ENCODE measurements around the gene NEAT1.

The NEAT1 gene

GRCh38 chr11:65425971-65426838 lies 3.6 kb downstream of the NEAT1 start:
- Histone ChIP-seq H3K9ac (ENCODE audit: low read length) (peak overlapping the region; percentile 96), H3K4me1 (ENCODE audit: control insufficient read depth, insufficient read depth, low read length) (peaks cover 57% of the 10 kb centered on the region), H3K4me3 (ENCODE audit: low read depth, low read length) (peak overlapping the region; percentile 77), H3K27me3 (ENCODE audit: control insufficient read depth, insufficient read depth, low read length) (no peaks in the 10 kb centered on the region), H3K36me3 (ENCODE audit: control insufficient read depth, insufficient read depth, low read length) (peaks cover 45% of the 10 kb centered on the region; the same call in 1 of the 2 replicates), H3K9me3 (ENCODE audit: control insufficient read depth, insufficient read depth, low read depth, low read length) (no peaks in the 10 kb centered on the region), H3K27ac (ENCODE audit: low read depth, low read length) (no peak overlapping the region)

GRCh38 chr11:65426839-65427690 lies 4.5 kb downstream of the NEAT1 start:
- H3K9ac ChIP-seq (ENCODE audit: low read length) = peak overlapping the region; percentile 96
- peaks cover 45% of the 10 kb centered on the region; the same call in 1 of the 2 replicates for H3K36me3 ChIP-seq (ENCODE audit: control insufficient read depth, insufficient read depth, low read length)
- no peaks in the 10 kb centered on the region for H3K9me3 ChIP-seq (ENCODE audit: control insufficient read depth, insufficient read depth, low read depth, low read length)
- H3K27ac ChIP-seq (ENCODE audit: low read depth, low read length) = no peak overlapping the region
- H3K27me3 ChIP-seq (ENCODE audit: control insufficient read depth, insufficient read depth, low read length) = no peaks in the 10 kb centered on the region
- H3K4me3 ChIP-seq (ENCODE audit: low read depth, low read length) = peak overlapping the region; percentile 77
- peaks cover 50% of the 10 kb centered on the region for H3K4me1 ChIP-seq (ENCODE audit: control insufficient read depth, insufficient read depth, low read length)

- H3K4me1 ChIP-seq (ENCODE audit: control insufficient read depth, insufficient read depth, low read length) = peaks cover 47% of the 10 kb centered on the region
These were observed 5.3 kb downstream of the NEAT1 start for GRCh38 chr11:65427691-65428577.

GRCh38 chr11:65428578-65429067 lies 6.0 kb downstream of the NEAT1 start:
- no peak overlapping the region for H3K9ac ChIP-seq (ENCODE audit: low read length)
- H3K27ac ChIP-seq (ENCODE audit: low read depth, low read length) = no peak overlapping the region
- H3K27me3 ChIP-seq (ENCODE audit: control insufficient read depth, insufficient read depth, low read length) = no peaks in the 10 kb centered on the region
- H3K36me3 ChIP-seq (ENCODE audit: control insufficient read depth, insufficient read depth, low read length) = peaks cover 48% of the 10 kb centered on the region; the same call in 1 of the 2 replicates
- no peaks in the 10 kb centered on the region for H3K9me3 ChIP-seq (ENCODE audit: control insufficient read depth, insufficient read depth, low read depth, low read length)
- H3K4me3 ChIP-seq (ENCODE audit: low read depth, low read length) = peak overlapping the region; percentile 32; the same call in 1 of the 2 replicates
- peaks cover 44% of the 10 kb centered on the region for H3K4me1 ChIP-seq (ENCODE audit: control insufficient read depth, insufficient read depth, low read length)

More at GRCh38 chr11:65427691-65428577, 5.3 kb downstream of the NEAT1 start:
- Histone ChIP-seq H3K27ac (ENCODE audit: low read depth, low read length) (no peak overlapping the region), H3K9ac (ENCODE audit: low read length) (peak overlapping the region; percentile 96), H3K4me3 (ENCODE audit: low read depth, low read length) (peak overlapping the region; percentile 77; the same call in 1 of the 2 replicates), H3K27me3 (ENCODE audit: control insufficient read depth, insufficient read depth, low read length) (no peaks in the 10 kb centered on the region), H3K9me3 (ENCODE audit: control insufficient read depth, insufficient read depth, low read depth, low read length) (no peaks in the 10 kb centered on the region), H3K36me3 (ENCODE audit: control insufficient read depth, insufficient read depth, low read length) (peaks cover 45% of the 10 kb centered on the region; the same call in 1 of the 2 replicates)

GRCh38 chr11:65429068-65429681 lies 6.6 kb downstream of the NEAT1 start:
- H3K27me3 ChIP-seq (ENCODE audit: control insufficient read depth, insufficient read depth, low read length) = no peaks in the 10 kb centered on the region
- H3K36me3 ChIP-seq (ENCODE audit: control insufficient read depth, insufficient read depth, low read length) = peaks cover 46% of the 10 kb centered on the region
- peaks cover 44% of the 10 kb centered on the region for H3K4me1 ChIP-seq (ENCODE audit: control insufficient read depth, insufficient read depth, low read length)
- H3K27ac ChIP-seq (ENCODE audit: low read depth, low read length) = no peak overlapping the region
- H3K9me3 ChIP-seq (ENCODE audit: control insufficient read depth, insufficient read depth, low read depth, low read length) = no peaks in the 10 kb centered on the region
- peak overlapping the region; percentile 32; the same call in 1 of the 2 replicates for H3K4me3 ChIP-seq (ENCODE audit: low read depth, low read length)
- no peak overlapping the region for H3K9ac ChIP-seq (ENCODE audit: low read length)

- H3K27ac ChIP-seq (ENCODE audit: low read depth, low read length) = no peak overlapping the region
- H3K4me1 ChIP-seq (ENCODE audit: control insufficient read depth, insufficient read depth, low read length) = peaks cover 44% of the 10 kb centered on the region
- H3K9me3 ChIP-seq (ENCODE audit: control insufficient read depth, insufficient read depth, low read depth, low read length) = no peaks in the 10 kb centered on the region
- H3K27me3 ChIP-seq (ENCODE audit: control insufficient read depth, insufficient read depth, low read length) = no peaks in the 10 kb centered on the region
- H3K36me3 ChIP-seq (ENCODE audit: control insufficient read depth, insufficient read depth, low read length) = peaks cover 49% of the 10 kb centered on the region
- peak overlapping the region; percentile 27; the same call in 1 of the 2 replicates for H3K4me3 ChIP-seq (ENCODE audit: low read depth, low read length)
- H3K9ac ChIP-seq (ENCODE audit: low read length) = peak overlapping the region; percentile 16
These were observed 7.3 kb downstream of the NEAT1 start for GRCh38 chr11:65429724-65430405.

GRCh38 chr11:65430406-65431217 lies 8.0 kb downstream of the NEAT1 start:
- H3K4me3 ChIP-seq (ENCODE audit: low read depth, low read length) = no peak overlapping the region
- no peak overlapping the region for H3K27ac ChIP-seq (ENCODE audit: low read depth, low read length)
- H3K27me3 ChIP-seq (ENCODE audit: control insufficient read depth, insufficient read depth, low read length) = no peaks in the 10 kb centered on the region
- peaks cover 44% of the 10 kb centered on the region for H3K4me1 ChIP-seq (ENCODE audit: control insufficient read depth, insufficient read depth, low read length)
- peaks cover 54% of the 10 kb centered on the region for H3K36me3 ChIP-seq (ENCODE audit: control insufficient read depth, insufficient read depth, low read length)
- no peaks in the 10 kb centered on the region for H3K9me3 ChIP-seq (ENCODE audit: control insufficient read depth, insufficient read depth, low read depth, low read length)
- H3K9ac ChIP-seq (ENCODE audit: low read length) = no peak overlapping the region

GRCh38 chr11:65431451-65432099 lies 9.0 kb downstream of the NEAT1 start:
- Histone ChIP-seq H3K9me3 (ENCODE audit: control insufficient read depth, insufficient read depth, low read depth, low read length) (no peaks in the 10 kb centered on the region), H3K4me3 (ENCODE audit: low read depth, low read length) (no peak overlapping the region), H3K27me3 (ENCODE audit: control insufficient read depth, insufficient read depth, low read length) (no peaks in the 10 kb centered on the region), H3K9ac (ENCODE audit: low read length) (no peak overlapping the region), H3K36me3 (ENCODE audit: control insufficient read depth, insufficient read depth, low read length) (peaks cover 57% of the 10 kb centered on the region), H3K4me1 (ENCODE audit: control insufficient read depth, insufficient read depth, low read length) (peaks cover 39% of the 10 kb centered on the region), H3K27ac (ENCODE audit: low read depth, low read length) (no peak overlapping the region)
